OCI-LY7 (cell line): ENCODE results near the gene TGFBR1.

ENCODE experiments used
- EZH2phosphoT487 ChIP-seq: fragments of 200-600 bp; sonication (generic); IDR thresholded peaks from 2 replicates; pipeline ENCODE4 v1.6.1; 2018; ENCODE audit warnings: low read depth, borderline replicate concordance, mild to moderate bottlenecking, mixed run types, antibody characterized with exemption, low read length, moderate library complexity, mixed read lengths
- TF ChIP-seq, protein P1 (sequence below): fragments of 200-600 bp; sonication (generic); conservative IDR thresholded peaks from 2 replicates; pipeline ENCODE4 v1.5.1; 2014; ENCODE audit warnings: mild to moderate bottlenecking, antibody characterized with exemption, low read length, moderate library complexity, mixed read lengths

DNA sequence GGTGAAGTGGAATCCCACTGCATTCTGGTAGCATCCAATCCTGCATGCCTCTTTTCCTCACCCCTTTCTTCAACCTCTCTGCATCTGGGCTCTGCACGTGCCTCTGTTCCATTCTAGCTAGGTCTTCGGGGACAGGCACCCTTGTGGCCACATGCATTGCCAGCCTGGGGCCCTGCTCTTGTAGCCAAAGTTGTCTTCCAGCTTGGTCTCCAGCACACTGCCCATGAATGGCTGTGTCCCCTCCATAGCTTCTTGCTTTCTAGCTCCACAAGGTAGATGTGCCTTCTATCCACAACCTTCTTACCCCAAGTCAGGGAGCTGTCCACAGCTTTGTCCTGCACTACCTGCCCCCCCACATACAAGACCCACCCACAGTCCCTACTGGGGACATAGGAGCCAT lies 84.3 kb downstream of the TGFBR1 start:
- TF ChIP-seq, protein P1, sequence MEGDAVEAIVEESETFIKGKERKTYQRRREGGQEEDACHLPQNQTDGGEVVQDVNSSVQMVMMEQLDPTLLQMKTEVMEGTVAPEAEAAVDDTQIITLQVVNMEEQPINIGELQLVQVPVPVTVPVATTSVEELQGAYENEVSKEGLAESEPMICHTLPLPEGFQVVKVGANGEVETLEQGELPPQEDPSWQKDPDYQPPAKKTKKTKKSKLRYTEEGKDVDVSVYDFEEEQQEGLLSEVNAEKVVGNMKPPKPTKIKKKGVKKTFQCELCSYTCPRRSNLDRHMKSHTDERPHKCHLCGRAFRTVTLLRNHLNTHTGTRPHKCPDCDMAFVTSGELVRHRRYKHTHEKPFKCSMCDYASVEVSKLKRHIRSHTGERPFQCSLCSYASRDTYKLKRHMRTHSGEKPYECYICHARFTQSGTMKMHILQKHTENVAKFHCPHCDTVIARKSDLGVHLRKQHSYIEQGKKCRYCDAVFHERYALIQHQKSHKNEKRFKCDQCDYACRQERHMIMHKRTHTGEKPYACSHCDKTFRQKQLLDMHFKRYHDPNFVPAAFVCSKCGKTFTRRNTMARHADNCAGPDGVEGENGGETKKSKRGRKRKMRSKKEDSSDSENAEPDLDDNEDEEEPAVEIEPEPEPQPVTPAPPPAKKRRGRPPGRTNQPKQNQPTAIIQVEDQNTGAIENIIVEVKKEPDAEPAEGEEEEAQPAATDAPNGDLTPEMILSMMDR: no peak
- TF ChIP-seq EZH2phosphoT487: no peak
